Measurements from ENCODE around the gene TMOD1. TPM values are rescaled to one million over a fixed set of nuclear protein-coding genes. Genes with fewer than 3 reads are reported as not detected.

Gene TMOD1
- total and polyA plus RNA-seq, 10 of the 15 experiments (the other 5 are each of a cell fraction or from before 2014, with no cell fraction given) = 4.0 to 44.1 (median 15.4) TPM

- TF ChIP-seq EED (IDR thresholded peaks at IDR 0.05; ENCODE audit: low read depth) (no peak), BCL3 (IDR thresholded peaks at IDR 0.05; ENCODE audit: borderline replicate concordance, insufficient read depth, low read depth, low read length, poor library complexity, severe bottlenecking) (no peak), CBFB (IDR thresholded peaks at IDR 0.05; ENCODE audit: low read depth) (no peak), PBX3 (IDR thresholded peaks at IDR 0.05; ENCODE audit: insufficient replicate concordance, low read depth, low read length) (no peak), TBL1XR1 (IDR thresholded peaks at IDR 0.05; ENCODE audit: low read depth, low read length) (no peak), EGR1 (IDR thresholded peaks at IDR 0.05; ENCODE audit: borderline replicate concordance in 1 of 2, low read depth in 2 of 2, low read length in 2 of 2) (no peak), E2F8 (IDR thresholded peaks at IDR 0.05; ENCODE audit: low read depth, partially characterized antibody) (peak; percentile 55), CREM (IDR thresholded peaks at IDR 0.05; ENCODE audit: low read depth) (peak; percentile 67), TCF12 (IDR thresholded peaks at IDR 0.05; ENCODE audit: low read depth, low read length) (0 out of 2 replicates have a peak, but pooled peaks have one; percentile 27), TCF7 (IDR thresholded peaks at IDR 0.05; ENCODE audit: borderline replicate concordance) (no peak), BCL11A (IDR thresholded peaks at IDR 0.05; ENCODE audit: low read depth, low read length) (no peak; the same call in 1 of the 2 replicates), POLR2AphosphoS2 (IDR thresholded peaks at IDR 0.05; ENCODE audit: low read depth, low read length) (no peak), ZNF217 (IDR thresholded peaks at IDR 0.05) (no peak), ESRRA (IDR thresholded peaks at IDR 0.05; ENCODE audit: low read length) (no peak), CHD4 (IDR thresholded peaks at IDR 0.05) (no peak), CHD2 (IDR thresholded peaks at IDR 0.05; ENCODE audit: borderline replicate concordance, low read depth, low read length) (no peak), CBX5 (IDR thresholded peaks at IDR 0.05; ENCODE audit: low read depth) (no peak; the same call in 1 of the 2 replicates), ZNF384 (IDR thresholded peaks at IDR 0.05; ENCODE audit: borderline replicate concordance, low read depth, low read length) (peak; percentile 95), CBX3 (IDR thresholded peaks at IDR 0.05; ENCODE audit: borderline replicate concordance, low read depth) (no peak), MLLT1 (IDR thresholded peaks at IDR 0.05) (peak; percentile 39; the same call in 1 of the 2 replicates)
Measured at GRCh38 chr9:97559111-97559514, 57.6 kb downstream of the TMOD1 start (continued).
